DOHH2 (cell line): ENCODE data around the gene DHRS3.

Experiments
- H3F3A ChIP-seq: fragments of 200-600 bp; sonication (generic), shearing (Covaris generic); 2 replicates; pipeline ENCODE4 v1.6.0; 2016; ENCODE audit warnings: antibody characterized with exemption, mild to moderate bottlenecking; ENCODE audit not compliant: control insufficient read depth, insufficient read depth
- H3K27ac ChIP-seq: fragments of 200-600 bp; sonication (generic); 2 replicates; pipeline ENCODE4 v1.5.1; 2014; ENCODE audit warnings: low read depth, mild to moderate bottlenecking, low read length, moderate library complexity
- H3K27me3 ChIP-seq: fragments of 200-600 bp; sonication (generic); 2 replicates; pipeline ENCODE4 v1.6.1; 2014; ENCODE audit warnings: mild to moderate bottlenecking, low read length, mixed read lengths; ENCODE audit not compliant: control insufficient read depth
- H3K36me3 ChIP-seq: fragments of 200-600 bp; sonication (generic); 2 replicates; pipeline ENCODE4 v1.6.1; 2014; ENCODE audit warnings: mild to moderate bottlenecking, low read length, moderate library complexity, mixed read lengths; ENCODE audit not compliant: control insufficient read depth
- H3K4me1 ChIP-seq: fragments of 200-600 bp; sonication (generic); 2 replicates; pipeline ENCODE4 v1.6.1; 2014; ENCODE audit warnings: mild to moderate bottlenecking, low read length, mixed read lengths; ENCODE audit not compliant: control insufficient read depth
- H3K4me2 ChIP-seq: fragments of 200-600 bp; sonication (generic); 2 replicates; pipeline ENCODE4 v1.6.0; 2014; ENCODE audit warnings: mild to moderate bottlenecking, low read length, moderate library complexity
- H3K4me3 ChIP-seq: fragments of 200-600 bp; sonication (generic); 2 replicates; pipeline ENCODE4 v1.5.1; 2014; ENCODE audit warnings: mild to moderate bottlenecking, low read length, mixed read lengths
- H3K79me2 ChIP-seq: fragments of 200-600 bp; sonication (generic); 2 replicates; pipeline ENCODE4 v1.6.1; 2014; ENCODE audit warnings: mild to moderate bottlenecking, low read length, mixed read lengths; ENCODE audit not compliant: control insufficient read depth
- H3K9me2 ChIP-seq: fragments of 200-600 bp; sonication (generic); replicated peaks from 2 replicates; pipeline ENCODE4 v1.6.1; 2014; ENCODE audit warnings: mild to moderate bottlenecking, low read length, mixed read lengths; ENCODE audit not compliant: control insufficient read depth
- H3K9me3 ChIP-seq: fragments of 200-600 bp; sonication (generic); 2 replicates; pipeline ENCODE4 v1.6.1; 2014; ENCODE audit warnings: antibody characterized with exemption, low read length, mixed read lengths; ENCODE audit not compliant: control insufficient read depth, insufficient read depth
- H4K20me1 ChIP-seq: fragments of 200-600 bp; sonication (generic); 2 replicates; pipeline ENCODE4 v1.6.0; 2014; ENCODE audit warnings: low read depth, mild to moderate bottlenecking, antibody characterized with exemption, low read length, moderate library complexity; ENCODE audit not compliant: control insufficient read depth, insufficient read depth
- CTCF ChIP-seq: fragments of 200-600 bp; sonication (generic); IDR thresholded peaks from one replicate; pipeline ENCODE4 v1.5.1; 2014; ENCODE audit warnings: antibody characterized with exemption, mild to moderate bottlenecking, low read depth, low read length; ENCODE audit not compliant: poor library complexity, severe bottlenecking
- EZH2phosphoT487 ChIP-seq: fragments of 200-600 bp; sonication (generic); IDR thresholded peaks from 2 replicates; pipeline ENCODE4 v1.6.1; 2017; ENCODE audit warnings: borderline replicate concordance, mild to moderate bottlenecking, antibody characterized with exemption, low read length, moderate library complexity, mixed read lengths

DHRS3 gene

GRCh38 chr1:12610941-12611340, 7.1 kb downstream of the DHRS3 start:
- Histone ChIP-seq H3K36me3 (no peaks in the 10 kb centered on the region), H3F3A (no peaks in the 10 kb centered on the region), H3K4me3 (no peak overlapping the region), H4K20me1 (no peaks in the 10 kb centered on the region), H3K9me3 (no peaks in the 10 kb centered on the region), H3K4me2 (no peak overlapping the region), H3K79me2 (no peaks in the 10 kb centered on the region), H3K4me1 (no peaks in the 10 kb centered on the region), H3K27ac (no peak overlapping the region), H3K27me3 (peaks cover 5% of the 10 kb centered on the region; the same call in 1 of the 2 replicates), H3K9me2 (no peaks in the 10 kb centered on the region)
- TF ChIP-seq CTCF, result no peak
- no peak for TF ChIP-seq EZH2phosphoT487

- no peak for TF ChIP-seq EZH2phosphoT487
- TF ChIP-seq CTCF, result no peak
- H3K4me1 ChIP-seq, result no peaks in the 10 kb centered on the region
- H3K4me2 ChIP-seq, result no peak overlapping the region
- no peak overlapping the region for H3K27ac ChIP-seq
- H3K9me3 ChIP-seq, result no peaks in the 10 kb centered on the region
- no peaks in the 10 kb centered on the region for H3K9me2 ChIP-seq
- no peak overlapping the region for H3K4me3 ChIP-seq
- H3F3A ChIP-seq, result no peaks in the 10 kb centered on the region
- no peaks in the 10 kb centered on the region for H4K20me1 ChIP-seq
- H3K27me3 ChIP-seq, result 0 out of 2 replicates have a peak, but pooled peaks cover 2% of the 10 kb centered on the region
- H3K79me2 ChIP-seq, result no peaks in the 10 kb centered on the region
- H3K36me3 ChIP-seq, result no peaks in the 10 kb centered on the region
Observed at GRCh38 chr1:12610305-12610935, 7.6 kb downstream of the DHRS3 start.

- Histone ChIP-seq H3K9me2 (no peaks in the 10 kb centered on the region), H3K27ac (no peak overlapping the region), H3K36me3 (no peaks in the 10 kb centered on the region), H3F3A (no peaks in the 10 kb centered on the region), H3K27me3 (0 out of 2 replicates have a peak, but pooled peaks cover 2% of the 10 kb centered on the region), H3K4me3 (no peak overlapping the region), H3K4me1 (no peaks in the 10 kb centered on the region), H3K9me3 (no peaks in the 10 kb centered on the region), H3K4me2 (no peak overlapping the region), H4K20me1 (no peaks in the 10 kb centered on the region), H3K79me2 (no peaks in the 10 kb centered on the region)
- TF ChIP-seq EZH2phosphoT487 (no peak), CTCF (no peak)
Observed at GRCh38 chr1:12609469-12610003, 8.5 kb downstream of the DHRS3 start.
